NT2/D1 (cell line): ENCODE measurements around the gene HSD17B8.

ENCODE experiments used
- DNase-seq: peaks from one replicate; pipeline ENCODE4 v3.0.0-alpha.2; 2011; ENCODE audit warnings: low read depth, low spot score
- H3K27me3 ChIP-seq: 2 replicates; pipeline ENCODE4 v1.6.0; 2011; ENCODE audit warnings: mild to moderate bottlenecking; ENCODE audit not compliant: insufficient read length, insufficient read depth
- H3K36me3 ChIP-seq: 2 replicates; pipeline ENCODE4 v1.6.1; 2011; ENCODE audit warnings: mild to moderate bottlenecking, low read length, mixed read lengths; ENCODE audit not compliant: insufficient read depth, insufficient read length
- H3K4me1 ChIP-seq: 2 replicates; pipeline ENCODE4 v1.5.1; 2011; ENCODE audit not compliant: insufficient read depth, insufficient read length
- H3K4me3 ChIP-seq: 2 replicates; pipeline ENCODE4 v1.5.1; 2011; ENCODE audit warnings: low read depth; ENCODE audit not compliant: insufficient read length
- H3K9ac ChIP-seq: 2 replicates; pipeline ENCODE4 v1.6.0; 2011; ENCODE audit warnings: low read depth; ENCODE audit not compliant: insufficient read length
- H3K9me3 ChIP-seq: 2 replicates; pipeline ENCODE4 v1.5.1; 2011; ENCODE audit warnings: mild to moderate bottlenecking, low read length; ENCODE audit not compliant: insufficient read depth
- SUZ12 ChIP-seq: IDR thresholded peaks from 2 replicates; pipeline ENCODE4 v1.6.1; 2011; ENCODE audit not compliant: insufficient read length, insufficient read depth; ENCODE audit errors: extremely low read depth
- YY1 ChIP-seq: IDR thresholded peaks from 2 replicates; pipeline ENCODE4 v1.6.1; 2011; ENCODE audit not compliant: insufficient read length, insufficient read depth
- ZNF274 ChIP-seq: IDR thresholded peaks from 2 replicates; pipeline ENCODE4 v1.6.1; 2011; ENCODE audit warnings: mild to moderate bottlenecking, low read depth, low read length

The HSD17B8 gene

GRCh38 chr6:33204415-33205190 is at the start of gene HSD17B8:
TSS of gene HSD17B8 (plus strand) at chr6:33204655. CDS start at chr6:33204669, 14 bp downstream.
- peaks cover 21% of the 10 kb centered on the region for H3K27me3 ChIP-seq
- peaks cover 35% of the 10 kb centered on the region for H3K36me3 ChIP-seq
- peak within 1 kb of the TSS; percentile 87 for H3K9ac ChIP-seq
- DNase-seq, result peak; percentile 78
- TF ChIP-seq YY1, result no peak
- TF ChIP-seq SUZ12, result no peak
- no peak for TF ChIP-seq ZNF274
- H3K4me3 ChIP-seq, result peak within 1 kb of the TSS; percentile 74
- peaks cover 6% of the 10 kb centered on the region for H3K4me1 ChIP-seq
- H3K9me3 ChIP-seq, result no peaks in the 10 kb centered on the region

GRCh38 chr6:33156561-33156960 is 47.9 kb upstream of the HSD17B8 start:
- H3K4me1 ChIP-seq, result no peaks in the 10 kb centered on the region
- no peak for TF ChIP-seq ZNF274
- no peak for TF ChIP-seq YY1
- no peak for TF ChIP-seq SUZ12
- H3K27me3 ChIP-seq, result peaks cover 2% of the 10 kb centered on the region
- H3K9me3 ChIP-seq, result 0 out of 2 replicates have a peak, but pooled peaks cover 4% of the 10 kb centered on the region
- no peak overlapping the region for H3K4me3 ChIP-seq
- no peak for DNase-seq
- no peaks in the 10 kb centered on the region for H3K36me3 ChIP-seq
- no peak overlapping the region for H3K9ac ChIP-seq

- peaks cover under 1% of the 10 kb centered on the region for H3K4me1 ChIP-seq
- no peaks in the 10 kb centered on the region for H3K9me3 ChIP-seq
- H3K4me3 ChIP-seq, result no peak overlapping the region
- H3K9ac ChIP-seq, result no peak overlapping the region
- peaks cover 5% of the 10 kb centered on the region for H3K27me3 ChIP-seq
- no peaks in the 10 kb centered on the region for H3K36me3 ChIP-seq
- TF ChIP-seq SUZ12, result no peak
- no peak for TF ChIP-seq YY1
- no peak for TF ChIP-seq ZNF274
- no peak for DNase-seq
Measured at GRCh38 chr6:33156964-33157363, 47.5 kb upstream of the HSD17B8 start.

- DNase-seq, result no peak
- TF ChIP-seq SUZ12 (no peak), ZNF274 (no peak), YY1 (no peak)
- Histone ChIP-seq H3K9me3 (no peaks in the 10 kb centered on the region), H3K4me3 (no peak overlapping the region), H3K9ac (no peak overlapping the region), H3K36me3 (no peaks in the 10 kb centered on the region), H3K4me1 (peaks cover 2% of the 10 kb centered on the region), H3K27me3 (peaks cover 11% of the 10 kb centered on the region)
Measured at GRCh38 chr6:33160096-33160495, 44.4 kb upstream of the HSD17B8 start.

DNA sequence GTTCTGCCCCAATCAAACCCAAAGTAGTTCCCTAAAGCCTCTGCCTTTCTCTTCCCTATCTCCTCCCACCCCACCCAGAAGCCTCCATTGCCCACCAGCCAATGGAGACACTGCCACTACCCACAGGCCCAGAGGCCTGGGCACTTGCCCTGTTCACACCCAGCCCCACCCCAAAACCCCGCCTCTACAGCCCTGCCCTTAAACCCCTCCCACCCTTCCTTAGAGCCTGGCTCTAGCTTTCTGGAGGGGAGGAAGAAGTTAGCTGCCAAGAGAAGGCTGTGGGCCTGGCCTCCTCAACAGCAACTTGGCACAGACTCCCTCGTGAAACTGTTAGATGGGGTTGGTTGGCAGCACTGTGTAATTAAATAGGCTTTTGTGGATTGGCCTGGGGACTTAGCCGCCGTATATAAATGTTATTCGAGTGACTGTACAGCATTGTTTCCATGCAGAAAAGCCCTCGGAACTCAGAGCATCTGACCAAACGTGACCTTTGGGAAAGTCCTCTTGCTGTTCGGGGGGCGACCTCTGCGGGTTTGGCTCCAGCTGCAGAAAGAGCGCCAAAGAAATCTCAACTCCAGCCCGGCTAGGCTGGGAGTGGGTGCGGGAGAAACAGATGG is 43.6 kb upstream of the HSD17B8 start:
- no peak for TF ChIP-seq YY1
- TF ChIP-seq ZNF274, result no peak
- no peak for TF ChIP-seq SUZ12
- Histone ChIP-seq H3K4me1 (peaks cover 2% of the 10 kb centered on the region), H3K27me3 (peaks cover 11% of the 10 kb centered on the region), H3K36me3 (no peaks in the 10 kb centered on the region), H3K9ac (peak overlapping the region; percentile 42), H3K9me3 (no peaks in the 10 kb centered on the region), H3K4me3 (no peak overlapping the region)
- no peak for DNase-seq

DNA sequence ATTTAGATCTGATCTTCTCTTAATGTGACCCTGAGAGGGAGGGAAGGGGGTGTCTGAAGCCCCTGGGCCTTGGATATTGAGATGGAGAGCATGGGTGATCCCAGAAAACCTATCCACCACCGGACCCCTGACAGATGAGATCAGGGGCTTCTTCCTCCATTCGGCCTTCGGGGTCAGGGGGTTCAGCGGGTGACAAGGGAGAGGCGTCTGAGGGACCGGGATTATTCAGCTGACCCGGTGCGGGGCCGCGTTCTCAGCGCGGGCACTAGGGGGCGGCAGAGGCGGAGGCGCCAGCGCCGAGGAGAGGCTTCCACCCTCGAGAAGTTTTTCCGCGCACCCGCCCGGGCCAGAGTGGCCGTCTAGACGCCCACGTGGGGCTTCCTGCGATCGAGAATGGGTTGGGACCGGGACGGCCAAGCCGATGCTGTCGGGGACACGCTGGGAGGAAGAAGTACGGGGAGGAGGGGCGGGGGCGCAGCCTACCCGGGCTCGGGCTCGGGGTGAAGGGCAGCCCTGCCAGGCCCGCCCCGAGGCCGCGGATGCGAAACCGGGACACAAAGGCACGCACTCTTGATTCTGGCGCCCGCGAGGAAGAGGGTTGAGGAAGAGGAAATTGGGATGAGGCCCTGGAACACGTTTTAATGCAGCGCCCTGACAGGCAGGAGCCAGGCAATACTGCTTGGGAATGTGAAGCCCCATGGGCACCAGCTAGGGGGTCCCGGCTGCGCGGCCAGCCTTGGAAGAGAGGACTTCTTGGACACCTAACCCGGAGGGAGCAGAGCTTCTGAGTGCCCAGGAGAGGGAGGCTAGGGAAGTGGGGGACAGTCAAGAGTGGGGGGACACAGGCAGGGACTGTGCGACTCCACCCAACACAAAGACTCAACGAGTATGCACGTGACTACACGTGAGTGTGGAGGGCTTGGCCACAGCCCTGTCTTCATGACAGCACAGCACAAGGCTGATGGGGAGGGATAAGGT is 42.8 kb upstream of the HSD17B8 start:
- no peaks in the 10 kb centered on the region for H3K36me3 ChIP-seq
- H3K9me3 ChIP-seq, result no peaks in the 10 kb centered on the region
- peak overlapping the region; percentile 45 for H3K4me3 ChIP-seq
- TF ChIP-seq YY1 (no peak), SUZ12 (no peak), ZNF274 (no peak)
- H3K4me1 ChIP-seq, result peaks cover 2% of the 10 kb centered on the region
- H3K27me3 ChIP-seq, result peaks cover 11% of the 10 kb centered on the region
- DNase-seq, result no peak
- peak overlapping the region; percentile 75 for H3K9ac ChIP-seq
